Lower lobe of right lung (tissue), 2 donors: ENCODE measurements around the gene NME4. TPM values are rescaled to one million over a fixed set of nuclear protein-coding genes. Genes with fewer than 3 reads are reported as not detected.

Experiments
- ATAC-seq, 2 donors: fragments of 200-7000 bp; cut with Tn5 transposase; one replicate each; pipeline ENCODE4 v1.9.1; 2020 to 2022; ENCODE audit warnings: mild to moderate bottlenecking in 2 of 2, moderate library complexity in 2 of 2
- DNase-seq: peaks from one replicate; pipeline ENCODE4 v3.0.0-alpha.2; 2020
- H3K27ac ChIP-seq: fragments of 200-600 bp; one replicate; pipeline ENCODE4 v1.8.0; 2022
- H3K27me3 ChIP-seq: fragments of 200-600 bp; one replicate; pipeline ENCODE4 v1.8.0; 2022; ENCODE audit warnings: low read depth
- H3K36me3 ChIP-seq: fragments of 200-600 bp; one replicate; pipeline ENCODE4 v1.8.0; 2022; ENCODE audit warnings: mild to moderate bottlenecking
- H3K4me1 ChIP-seq: fragments of 200-600 bp; one replicate; pipeline ENCODE4 v1.8.0; 2022
- H3K4me3 ChIP-seq: fragments of 200-600 bp; one replicate; pipeline ENCODE4 v1.8.0; 2022; ENCODE audit warnings: mild to moderate bottlenecking
- H3K9me3 ChIP-seq: fragments of 200-600 bp; one replicate; pipeline ENCODE4 v1.8.0; 2022
- CTCF ChIP-seq: fragments of 200-600 bp; IDR thresholded peaks from one replicate; pipeline ENCODE4 v1.8.0; 2022; ENCODE audit warnings: antibody characterized with exemption, mild to moderate bottlenecking
- intact Hi-C: fragments of 100-400 bp; cut with DNase I; formaldehyde crosslinking; loops from one replicate; pipeline ENCODE4 v1.11.0; 2022
- total RNA-seq: library from RNA; stranded (reverse); fragmentation: NEBNext Ultra II Directional; extraction: Animal tissue kit (Norgen Biotek cat#: 25700); gene quantifications from one replicate; pipeline ENCODE4 v1.2.1, GENCODE V29; 2021
- donor health status: DM: no; HTN: yes; CAD: no; lungs with severe emphysema.

The NME4 gene
- total RNA-seq, 1 donor from 2014 or later = 42.3 TPM

- no peak overlapping the region for H3K4me3 ChIP-seq
- H3K27me3 ChIP-seq = no peaks in the 10 kb centered on the region
- peaks cover 3% of the 10 kb centered on the region for H3K36me3 ChIP-seq
- no peak for ATAC-seq
- no peak for DNase-seq
- no peaks in the 10 kb centered on the region for H3K9me3 ChIP-seq
- peaks cover 22% of the 10 kb centered on the region for H3K4me1 ChIP-seq
- no peak overlapping the region for H3K27ac ChIP-seq
- TF ChIP-seq CTCF = no peak
- intact Hi-C loops = no loop called here
Measured at GRCh38 chr16:430904-431303, 33.9 kb downstream of the NME4 start.

- H3K4me3 ChIP-seq = no peak overlapping the region
- H3K36me3 ChIP-seq = no peaks in the 10 kb centered on the region
- H3K4me1 ChIP-seq = no peaks in the 10 kb centered on the region
- DNase-seq (no peak), ATAC-seq (no peak)
- H3K27me3 ChIP-seq = no peaks in the 10 kb centered on the region
- no peak overlapping the region for H3K27ac ChIP-seq
- intact Hi-C loops = no loop called here
- no peaks in the 10 kb centered on the region for H3K9me3 ChIP-seq
- no peak for TF ChIP-seq CTCF
Measured at GRCh38 chr16:440627-441026, 43.6 kb downstream of the NME4 start.

- Histone ChIP-seq H3K27ac (no peak overlapping the region), H3K36me3 (no peaks in the 10 kb centered on the region), H3K4me3 (no peak overlapping the region), H3K4me1 (no peaks in the 10 kb centered on the region), H3K9me3 (no peaks in the 10 kb centered on the region), H3K27me3 (no peaks in the 10 kb centered on the region)
- no peak for TF ChIP-seq CTCF
- DNase-seq (no peak), ATAC-seq (no peak)
- intact Hi-C loops = no loop called here
Measured at GRCh38 chr16:441447-441846, 44.4 kb downstream of the NME4 start.

GRCh38 chr16:442976-443375 lies 46.0 kb downstream of the NME4 start:
- intact Hi-C loops = no loop called here
- Histone ChIP-seq H3K4me3 (no peak overlapping the region), H3K27me3 (no peaks in the 10 kb centered on the region), H3K4me1 (no peaks in the 10 kb centered on the region), H3K27ac (no peak overlapping the region), H3K9me3 (no peaks in the 10 kb centered on the region), H3K36me3 (no peaks in the 10 kb centered on the region)
- peak in 1 of 2 donors; percentile 37 for ATAC-seq
- TF ChIP-seq CTCF = no peak
- no peak for DNase-seq

GRCh38 chr16:444027-444426 lies 47.0 kb downstream of the NME4 start:
- DNase-seq = no peak
- no peak for ATAC-seq
- intact Hi-C loops = no loop called here
- Histone ChIP-seq H3K4me3 (no peak overlapping the region), H3K9me3 (no peaks in the 10 kb centered on the region), H3K36me3 (no peaks in the 10 kb centered on the region), H3K4me1 (no peaks in the 10 kb centered on the region), H3K27me3 (no peaks in the 10 kb centered on the region), H3K27ac (no peak overlapping the region)
- no peak for TF ChIP-seq CTCF

- H3K4me1 ChIP-seq = no peaks in the 10 kb centered on the region
- no peaks in the 10 kb centered on the region for H3K36me3 ChIP-seq
- H3K9me3 ChIP-seq = no peaks in the 10 kb centered on the region
- no peak for ATAC-seq
- H3K27me3 ChIP-seq = no peaks in the 10 kb centered on the region
- no peak overlapping the region for H3K27ac ChIP-seq
- no peak overlapping the region for H3K4me3 ChIP-seq
- no peak for TF ChIP-seq CTCF
- intact Hi-C loops = no loop called here
- DNase-seq = no peak
Measured at GRCh38 chr16:445566-445965, 48.6 kb downstream of the NME4 start.
